WTC11 (cell line): ENCODE results near the gene ANKIB1. TPM values are rescaled to one million over a fixed set of nuclear protein-coding genes. Genes with fewer than 3 reads are reported as not detected.
"Not testable (repeated sequence)": the region's sequence is repeated elsewhere in the genome, so short reads cannot be mapped to it uniquely, and the experiment has no call there.

ENCODE experiments used
- ATAC-seq: fragments of 200-7000 bp; cut with Tn5 transposase; 2 replicates; pipeline ENCODE4 v1.10.0; 2021; ENCODE audit warnings: mild to moderate bottlenecking, moderate library complexity
- CTCF ChIA-PET: fragments of 300-600 bp; sonication (Branson Sonifier 250); formaldehyde crosslinking; loops from one replicate; lab custom pipeline; 2021; ENCODE audit warnings: antibody characterized with exemption; lab: Charles Lee
- POLR2A ChIA-PET: fragments of 350-600 bp; sonication (Branson Sonifier 250); formaldehyde crosslinking; loops from one replicate; lab custom pipeline; 2021; ENCODE audit warnings: antibody characterized with exemption; lab: Charles Lee
- DNase-seq: peaks from one replicate; pipeline ENCODE4 v3.0.0; 2021; ENCODE audit warnings: low spot score
- H3K27ac Mint-ChIP-seq: 2 replicates; pipeline ENCODE4 v1.8.0; 2021; ENCODE audit warnings: mixed read lengths
- H3K27me3 Mint-ChIP-seq: 2 replicates; pipeline ENCODE4 v1.8.0; 2021; ENCODE audit warnings: low read depth, mild to moderate bottlenecking, moderate library complexity, mixed read lengths
- H3K36me3 Mint-ChIP-seq: 2 replicates; pipeline ENCODE4 v1.8.0; 2021; ENCODE audit warnings: mixed read lengths
- H3K4me1 Mint-ChIP-seq: 2 replicates; pipeline ENCODE4 v1.8.0; 2022; ENCODE audit warnings: mixed read lengths
- H3K4me3 Mint-ChIP-seq: 2 replicates; pipeline ENCODE4 v1.8.0; 2021; ENCODE audit warnings: mild to moderate bottlenecking, moderate library complexity, mixed read lengths
- H3K9me3 Mint-ChIP-seq: 2 replicates; pipeline ENCODE4 v1.8.0; 2021; ENCODE audit warnings: mixed read lengths
- ESRRA ChIP-seq: sonication (generic); formaldehyde crosslinking; IDR thresholded peaks from 2 replicates; pipeline ENCODE4 v1.8.1; 2022; ENCODE audit warnings: mild to moderate bottlenecking, missing genetic modification reagents, borderline replicate concordance
- ETV6 ChIP-seq: sonication (generic); formaldehyde crosslinking; IDR thresholded peaks from 2 replicates; pipeline ENCODE4 v1.8.1; 2022; ENCODE audit warnings: mild to moderate bottlenecking, missing genetic modification reagents
- FOXP1 ChIP-seq: sonication (generic); formaldehyde crosslinking; IDR thresholded peaks from 2 replicates; pipeline ENCODE4 v1.8.0; 2022; ENCODE audit warnings: missing genetic modification reagents, mild to moderate bottlenecking, moderate library complexity, borderline replicate concordance
- KAT7 ChIP-seq: sonication (generic); formaldehyde crosslinking; IDR thresholded peaks from 2 replicates; pipeline ENCODE4 v1.8.1; 2023; ENCODE audit warnings: missing genetic modification reagents, mild to moderate bottlenecking, borderline replicate concordance
- MYBL2 ChIP-seq: sonication (generic); formaldehyde crosslinking; IDR thresholded peaks from 2 replicates; pipeline ENCODE4 v1.8.1; 2023; ENCODE audit warnings: mild to moderate bottlenecking, moderate library complexity, missing genetic modification reagents
- NR2C2 ChIP-seq: sonication (generic); formaldehyde crosslinking; IDR thresholded peaks from 2 replicates; pipeline ENCODE4 v1.8.0; 2022; ENCODE audit warnings: mild to moderate bottlenecking, missing genetic modification reagents
- PRRX2 ChIP-seq: fragments of 250-450 bp; sonication (Bioruptor Pico); IDR thresholded peaks from 2 replicates; pipeline ENCODE4 v1.8.0; 2021; ENCODE audit warnings: mild to moderate bottlenecking
- TCF7 ChIP-seq: sonication (generic); formaldehyde crosslinking; IDR thresholded peaks from 2 replicates; pipeline ENCODE4 v1.8.0; 2022; ENCODE audit warnings: mild to moderate bottlenecking, low read depth, missing genetic modification reagents, moderate library complexity
- TEAD1 ChIP-seq: sonication (generic); formaldehyde crosslinking; IDR thresholded peaks from 2 replicates; pipeline ENCODE4 v1.8.0; 2022; ENCODE audit warnings: mild to moderate bottlenecking, missing genetic modification reagents
- ZBTB21 ChIP-seq: sonication (generic); formaldehyde crosslinking; IDR thresholded peaks from 2 replicates; pipeline ENCODE4 v1.8.1; 2023; ENCODE audit warnings: mild to moderate bottlenecking, missing genetic modification reagents, borderline replicate concordance
- ZNF396 ChIP-seq: fragments of 250-450 bp; sonication (Bioruptor Pico); IDR thresholded peaks from 2 replicates; pipeline ENCODE4 v1.8.0; 2021; ENCODE audit warnings: mild to moderate bottlenecking, moderate library complexity, borderline replicate concordance
- ZNF671 ChIP-seq: fragments of 250-450 bp; sonication (Bioruptor Pico); IDR thresholded peaks from 2 replicates; pipeline ENCODE4 v1.8.0; 2021; ENCODE audit warnings: mild to moderate bottlenecking
- total RNA-seq: library from RNA; stranded (reverse); gene quantifications from 3 replicates; pipeline ENCODE4 v1.2.3, GENCODE V29; 2021
- TF ChIP-seq, protein P1 (sequence below): sonication (generic); formaldehyde crosslinking; IDR thresholded peaks from 2 replicates; pipeline ENCODE4 v1.8.1; 2023; ENCODE audit warnings: mild to moderate bottlenecking, missing genetic modification reagents
- TF ChIP-seq, protein P2 (sequence below): sonication (generic); formaldehyde crosslinking; IDR thresholded peaks from 2 replicates; pipeline ENCODE4 v1.8.0; 2022; ENCODE audit warnings: mild to moderate bottlenecking, missing genetic modification reagents
- TF ChIP-seq, protein P3 (sequence below): sonication (generic); formaldehyde crosslinking; IDR thresholded peaks from 2 replicates; pipeline ENCODE4 v1.8.0; 2023; ENCODE audit warnings: missing genetic modification reagents
- TF ChIP-seq, protein P4 (sequence below): sonication (generic); formaldehyde crosslinking; IDR thresholded peaks from 2 replicates; pipeline ENCODE4 v1.8.0; 2022; ENCODE audit warnings: mild to moderate bottlenecking, missing genetic modification reagents
- TF ChIP-seq, protein P5 (sequence below): sonication (generic); formaldehyde crosslinking; IDR thresholded peaks from 2 replicates; pipeline ENCODE4 v1.8.1; 2023; ENCODE audit warnings: mild to moderate bottlenecking, missing genetic modification reagents, moderate library complexity
- TF ChIP-seq, protein P6 (sequence below): sonication (generic); formaldehyde crosslinking; IDR thresholded peaks from 2 replicates; pipeline ENCODE4 v1.8.1; 2022; ENCODE audit warnings: mild to moderate bottlenecking, missing genetic modification reagents, moderate library complexity, borderline replicate concordance

ANKIB1 gene
- total RNA-seq, 1 experiment from 2014 or later = 38.5 TPM

DNA sequence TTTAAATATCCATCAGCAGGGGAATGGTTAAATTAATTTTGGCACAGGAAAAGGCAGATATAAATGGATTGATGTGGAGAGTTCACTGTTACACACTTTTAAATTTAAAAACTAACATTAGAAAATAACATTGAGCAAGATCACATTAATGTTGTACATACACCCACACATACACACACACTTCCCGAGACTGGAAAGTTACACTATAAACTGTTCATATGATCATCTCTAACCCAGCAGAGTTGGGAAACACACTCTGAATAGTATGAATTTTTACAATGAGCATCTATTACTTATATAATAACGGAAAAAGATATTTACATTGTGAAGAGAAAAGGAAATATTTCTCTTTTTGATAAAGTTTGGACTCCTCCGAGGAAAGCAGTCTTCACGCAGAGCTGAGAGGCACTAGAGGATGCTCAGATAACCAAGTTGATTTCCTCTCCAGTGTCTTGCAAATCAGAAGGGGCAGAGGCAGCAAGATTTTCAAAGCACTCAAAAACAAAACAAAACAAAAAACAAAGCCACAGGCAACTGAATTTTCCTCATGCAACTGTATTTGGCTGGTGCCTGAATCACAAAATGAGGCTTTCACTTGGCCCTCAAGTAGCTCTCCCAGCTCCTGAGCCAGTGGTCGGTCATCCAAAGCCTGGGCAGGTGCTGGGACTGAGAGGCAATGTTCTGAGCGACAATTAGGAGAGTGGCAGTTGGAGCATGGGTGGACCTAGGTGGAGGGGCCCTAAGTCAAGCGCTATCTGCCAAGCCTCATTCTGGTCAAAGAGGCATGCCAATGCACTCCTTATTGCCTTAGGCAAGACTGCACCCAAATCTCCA is 191.1 kb downstream of the ANKIB1 start:
- peak overlapping the region; percentile 26; the same call in 1 of the 2 replicates for H3K4me3 Mint-ChIP-seq
- no peaks in the 10 kb centered on the region for H3K27me3 Mint-ChIP-seq
- H3K27ac Mint-ChIP-seq = peak overlapping the region; percentile 60; the same call in 1 of the 2 replicates
- TF ChIP-seq, protein P1, sequence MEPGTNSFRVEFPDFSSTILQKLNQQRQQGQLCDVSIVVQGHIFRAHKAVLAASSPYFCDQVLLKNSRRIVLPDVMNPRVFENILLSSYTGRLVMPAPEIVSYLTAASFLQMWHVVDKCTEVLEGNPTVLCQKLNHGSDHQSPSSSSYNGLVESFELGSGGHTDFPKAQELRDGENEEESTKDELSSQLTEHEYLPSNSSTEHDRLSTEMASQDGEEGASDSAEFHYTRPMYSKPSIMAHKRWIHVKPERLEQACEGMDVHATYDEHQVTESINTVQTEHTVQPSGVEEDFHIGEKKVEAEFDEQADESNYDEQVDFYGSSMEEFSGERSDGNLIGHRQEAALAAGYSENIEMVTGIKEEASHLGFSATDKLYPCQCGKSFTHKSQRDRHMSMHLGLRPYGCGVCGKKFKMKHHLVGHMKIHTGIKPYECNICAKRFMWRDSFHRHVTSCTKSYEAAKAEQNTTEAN (CRISPR knock-in tag) = no peak
- TF ChIP-seq TCF7 (CRISPR knock-in tag) (no peak), ETV6 (CRISPR knock-in tag) (0 out of 2 replicates have a peak, but pooled peaks have one; percentile 10), TEAD1 (CRISPR knock-in tag) (0 out of 2 replicates have a peak, but pooled peaks have one; percentile 9), KAT7 (CRISPR knock-in tag) (no peak), ESRRA (CRISPR knock-in tag) (no peak), FOXP1 (CRISPR knock-in tag) (peak; percentile 25; the same call in 1 of the 2 replicates), ZNF396 (CRISPR knock-in tag) (no peak), ZBTB21 (CRISPR knock-in tag) (no peak), NR2C2 (no peak)
- TF ChIP-seq, protein P2, sequence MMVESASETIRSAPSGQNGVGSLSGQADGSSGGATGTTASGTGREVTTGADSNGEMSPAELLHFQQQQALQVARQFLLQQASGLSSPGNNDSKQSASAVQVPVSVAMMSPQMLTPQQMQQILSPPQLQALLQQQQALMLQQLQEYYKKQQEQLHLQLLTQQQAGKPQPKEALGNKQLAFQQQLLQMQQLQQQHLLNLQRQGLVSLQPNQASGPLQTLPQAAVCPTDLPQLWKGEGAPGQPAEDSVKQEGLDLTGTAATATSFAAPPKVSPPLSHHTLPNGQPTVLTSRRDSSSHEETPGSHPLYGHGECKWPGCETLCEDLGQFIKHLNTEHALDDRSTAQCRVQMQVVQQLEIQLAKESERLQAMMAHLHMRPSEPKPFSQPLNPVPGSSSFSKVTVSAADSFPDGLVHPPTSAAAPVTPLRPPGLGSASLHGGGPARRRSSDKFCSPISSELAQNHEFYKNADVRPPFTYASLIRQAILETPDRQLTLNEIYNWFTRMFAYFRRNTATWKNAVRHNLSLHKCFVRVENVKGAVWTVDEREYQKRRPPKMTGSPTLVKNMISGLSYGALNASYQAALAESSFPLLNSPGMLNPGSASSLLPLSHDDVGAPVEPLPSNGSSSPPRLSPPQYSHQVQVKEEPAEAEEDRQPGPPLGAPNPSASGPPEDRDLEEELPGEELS (CRISPR knock-in tag) = peak; percentile 45; the same call in 1 of the 2 replicates
- TF ChIP-seq, protein P3, sequence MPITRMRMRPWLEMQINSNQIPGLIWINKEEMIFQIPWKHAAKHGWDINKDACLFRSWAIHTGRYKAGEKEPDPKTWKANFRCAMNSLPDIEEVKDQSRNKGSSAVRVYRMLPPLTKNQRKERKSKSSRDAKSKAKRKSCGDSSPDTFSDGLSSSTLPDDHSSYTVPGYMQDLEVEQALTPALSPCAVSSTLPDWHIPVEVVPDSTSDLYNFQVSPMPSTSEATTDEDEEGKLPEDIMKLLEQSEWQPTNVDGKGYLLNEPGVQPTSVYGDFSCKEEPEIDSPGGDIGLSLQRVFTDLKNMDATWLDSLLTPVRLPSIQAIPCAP = no peak
- TF ChIP-seq, protein P4, sequence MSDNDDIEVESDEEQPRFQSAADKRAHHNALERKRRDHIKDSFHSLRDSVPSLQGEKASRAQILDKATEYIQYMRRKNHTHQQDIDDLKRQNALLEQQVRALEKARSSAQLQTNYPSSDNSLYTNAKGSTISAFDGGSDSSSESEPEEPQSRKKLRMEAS (CRISPR knock-in tag) = no peak
- TF ChIP-seq, protein P5, sequence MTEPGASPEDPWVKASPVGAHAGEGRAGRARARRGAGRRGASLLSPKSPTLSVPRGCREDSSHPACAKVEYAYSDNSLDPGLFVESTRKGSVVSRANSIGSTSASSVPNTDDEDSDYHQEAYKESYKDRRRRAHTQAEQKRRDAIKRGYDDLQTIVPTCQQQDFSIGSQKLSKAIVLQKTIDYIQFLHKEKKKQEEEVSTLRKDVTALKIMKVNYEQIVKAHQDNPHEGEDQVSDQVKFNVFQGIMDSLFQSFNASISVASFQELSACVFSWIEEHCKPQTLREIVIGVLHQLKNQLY = no peak
- TF ChIP-seq, protein P6, sequence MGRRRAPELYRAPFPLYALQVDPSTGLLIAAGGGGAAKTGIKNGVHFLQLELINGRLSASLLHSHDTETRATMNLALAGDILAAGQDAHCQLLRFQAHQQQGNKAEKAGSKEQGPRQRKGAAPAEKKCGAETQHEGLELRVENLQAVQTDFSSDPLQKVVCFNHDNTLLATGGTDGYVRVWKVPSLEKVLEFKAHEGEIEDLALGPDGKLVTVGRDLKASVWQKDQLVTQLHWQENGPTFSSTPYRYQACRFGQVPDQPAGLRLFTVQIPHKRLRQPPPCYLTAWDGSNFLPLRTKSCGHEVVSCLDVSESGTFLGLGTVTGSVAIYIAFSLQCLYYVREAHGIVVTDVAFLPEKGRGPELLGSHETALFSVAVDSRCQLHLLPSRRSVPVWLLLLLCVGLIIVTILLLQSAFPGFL = no peak
- DNase-seq (no peak), ATAC-seq (peak; percentile 68)
- ChIA-PET CTCF (interaction anchor here (2.4 to 2.6 kb wide), 2 partner anchors 10 to 12 kb away, joined by 34 to 40 read pairs; partner anchors contain the start of gene GATAD1), POLR2A (interaction anchor here (1.5 to 1.8 kb wide), 2 partner anchors 11 to 302 kb away, joined by 3 to 10 read pairs; partner anchors contain the start of genes CYP51A1 and GATAD1)
- peaks cover 43% of the 10 kb centered on the region for H3K4me1 Mint-ChIP-seq
- peaks cover 36% of the 10 kb centered on the region for H3K9me3 Mint-ChIP-seq
- H3K36me3 Mint-ChIP-seq = no peaks in the 10 kb centered on the region

DNA sequence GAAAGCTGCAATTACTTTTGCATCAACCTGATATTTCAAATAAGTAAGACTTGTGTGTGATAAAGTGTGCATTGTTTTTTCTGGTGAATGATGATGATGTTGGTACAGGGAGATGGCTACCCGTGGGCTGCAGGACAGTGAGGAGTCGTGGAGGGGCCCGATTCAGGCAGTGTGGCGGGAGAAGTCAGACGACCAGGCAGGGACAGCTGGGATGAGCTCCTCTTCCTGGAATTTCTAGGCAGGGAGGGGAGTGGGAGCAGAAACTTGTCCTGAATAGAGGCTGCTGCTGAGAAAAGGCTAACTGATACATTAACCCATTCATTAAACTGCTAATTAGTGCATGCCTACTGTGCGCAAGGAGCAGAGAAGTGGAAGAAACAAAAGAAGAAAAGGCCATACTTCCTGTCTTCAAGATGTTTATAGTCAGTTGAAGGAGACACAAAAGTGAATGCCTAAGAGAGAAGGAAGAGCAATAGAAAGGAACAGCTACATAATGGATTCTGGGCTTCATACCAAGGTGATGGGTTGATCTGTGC is 192.2 kb downstream of the ANKIB1 start:
- TF ChIP-seq MYBL2 (CRISPR knock-in tag) (no peak), TEAD1 (CRISPR knock-in tag) (peak; percentile 89; the same call in 1 of the 2 replicates), PRRX2 (CRISPR knock-in tag) (no peak), ZNF671 (CRISPR knock-in tag) (0 out of 2 replicates have a peak, but pooled peaks have one; percentile 26)
- peaks cover 47% of the 10 kb centered on the region for H3K9me3 Mint-ChIP-seq
- peak overlapping the region; percentile 56; the same call in 1 of the 2 replicates for H3K27ac Mint-ChIP-seq
- ATAC-seq (peak; percentile 62), DNase-seq (no peak)
- POLR2A ChIA-PET = interaction anchor here (1.5 to 1.8 kb wide), 2 partner anchors 9 to 304 kb away, joined by 3 to 10 read pairs; partner anchors contain the start of genes CYP51A1 and GATAD1
- H3K4me1 Mint-ChIP-seq = peaks cover 43% of the 10 kb centered on the region
- H3K36me3 Mint-ChIP-seq = peaks cover 3% of the 10 kb centered on the region; the same call in 1 of the 2 replicates
- CTCF ChIA-PET = interaction anchor here (0.6 to 2.6 kb wide), 4 partner anchors 9 to 609 kb away, joined by 4 to 40 read pairs (median 19); partner anchors contain the start of gene GATAD1
- no peak overlapping the region for H3K4me3 Mint-ChIP-seq
- no peaks in the 10 kb centered on the region for H3K27me3 Mint-ChIP-seq

DNA sequence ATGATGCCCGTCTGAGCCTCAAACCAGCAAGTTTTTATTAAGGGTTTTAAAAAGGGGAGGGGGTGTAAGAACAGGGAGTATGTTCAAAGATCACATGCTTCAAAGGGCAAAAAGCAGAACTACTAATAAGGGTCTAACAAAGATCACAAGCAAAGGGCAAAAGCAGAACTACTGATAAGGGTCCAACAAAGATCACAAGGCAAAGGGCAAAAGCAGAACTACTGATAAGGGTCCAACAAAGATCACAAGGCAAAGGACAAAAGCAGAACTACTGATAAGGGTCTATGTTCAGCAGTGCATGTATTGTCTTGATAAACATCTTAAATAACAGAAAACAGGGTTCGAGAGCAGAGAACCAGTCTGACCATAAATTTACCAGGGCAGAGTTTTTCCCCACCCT is 196.9 kb downstream of the ANKIB1 start:
- H3K27me3 Mint-ChIP-seq, H3K4me3 Mint-ChIP-seq, ATAC-seq: not testable (repeated sequence)

More for the DNA sequence above, 196.9 kb downstream of the ANKIB1 start:
- H3K9me3 Mint-ChIP-seq = peaks cover 36% of the 10 kb centered on the region
- CTCF ChIA-PET, DNase-seq, POLR2A ChIA-PET, H3K27ac Mint-ChIP-seq, H3K36me3 Mint-ChIP-seq: not testable (repeated sequence)
- peaks cover 31% of the 10 kb centered on the region for H3K4me1 Mint-ChIP-seq
